CD4-positive, alpha-beta T cell treated with Interleukin-4 for 4 hours (primary cell): ENCODE results near the gene SMG7.

Source experiments
- DNase-seq: peaks from one replicate; pipeline ENCODE4 v3.0.0-alpha.2; 2020

Gene SMG7

DNA sequence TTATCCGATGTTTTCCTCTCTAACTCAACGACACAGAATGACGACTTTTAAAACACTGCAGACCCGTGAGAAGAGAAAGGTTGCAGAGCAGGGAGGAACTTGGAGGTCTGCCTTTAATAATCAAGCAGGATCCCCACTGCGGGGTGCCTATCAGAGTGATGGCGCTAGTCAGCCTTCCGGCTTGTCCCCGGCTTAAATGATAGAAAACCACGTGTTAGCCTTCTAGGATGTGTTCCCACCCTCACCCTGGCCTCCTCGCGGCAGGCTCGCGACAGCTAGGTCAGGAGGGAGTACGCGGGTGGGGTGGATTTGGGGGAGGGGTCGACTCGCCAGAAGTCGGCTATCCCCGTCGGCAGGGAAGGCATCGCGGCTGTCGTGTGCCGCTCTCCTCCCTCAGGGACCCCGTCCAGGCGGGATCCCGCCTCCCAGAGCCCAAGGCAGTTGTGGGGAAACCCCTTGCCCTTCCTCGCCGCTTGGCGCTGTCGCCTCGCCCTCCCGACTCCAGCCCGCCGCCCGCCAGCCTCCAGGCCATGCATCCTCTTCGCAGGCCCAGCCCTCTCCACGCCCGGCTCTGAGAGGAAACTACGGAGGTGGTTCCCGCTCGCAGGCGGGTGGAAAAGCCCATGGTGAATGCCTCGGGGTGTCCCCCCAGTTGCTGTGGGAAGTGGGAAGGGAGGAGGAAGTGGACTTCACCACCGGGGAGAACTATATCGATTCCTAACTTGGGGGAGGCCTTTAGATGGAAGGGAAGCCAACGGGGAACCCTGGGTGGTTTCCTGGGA, 1.1 kb upstream of the SMG7 start:
- DNase-seq = peak; percentile 72

DNA sequence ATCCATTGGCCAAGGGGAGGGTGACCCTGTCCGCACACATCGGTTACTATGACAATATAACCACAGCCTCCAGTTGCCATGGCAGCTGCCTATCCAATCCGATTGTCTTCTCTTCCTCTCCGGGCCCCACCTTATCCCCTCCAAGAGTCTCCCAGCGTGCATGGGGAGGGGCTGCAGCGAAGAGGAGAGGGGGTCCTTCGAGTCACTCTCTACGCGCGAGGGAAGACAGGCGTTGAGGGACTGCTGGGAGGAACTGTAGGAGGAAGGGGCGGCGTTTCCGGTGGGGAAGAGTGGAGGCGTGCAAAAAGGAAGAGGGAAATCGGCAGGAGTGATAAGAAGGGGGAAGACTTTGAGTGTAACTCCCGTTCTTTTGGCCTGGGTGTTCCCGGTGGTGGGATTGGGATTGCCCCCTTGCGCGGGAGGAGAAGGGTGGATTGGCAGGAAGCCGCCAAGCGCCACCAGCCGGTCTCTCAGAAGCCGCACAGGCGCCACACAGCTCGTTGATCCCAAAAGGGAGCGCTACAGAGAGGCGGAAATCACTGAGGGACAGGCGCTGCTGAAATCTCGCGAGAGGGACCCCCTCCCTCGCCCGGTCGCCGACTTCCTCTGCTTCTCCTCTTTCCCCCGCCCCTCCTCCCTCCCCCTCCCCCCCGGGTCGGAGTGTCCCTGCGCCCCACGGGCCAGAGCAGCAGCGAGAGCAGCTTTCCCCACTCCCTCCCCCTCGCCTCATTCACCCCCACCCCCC, 384 bp upstream of the SMG7 start:
- peak; percentile 99 for DNase-seq

DNA sequence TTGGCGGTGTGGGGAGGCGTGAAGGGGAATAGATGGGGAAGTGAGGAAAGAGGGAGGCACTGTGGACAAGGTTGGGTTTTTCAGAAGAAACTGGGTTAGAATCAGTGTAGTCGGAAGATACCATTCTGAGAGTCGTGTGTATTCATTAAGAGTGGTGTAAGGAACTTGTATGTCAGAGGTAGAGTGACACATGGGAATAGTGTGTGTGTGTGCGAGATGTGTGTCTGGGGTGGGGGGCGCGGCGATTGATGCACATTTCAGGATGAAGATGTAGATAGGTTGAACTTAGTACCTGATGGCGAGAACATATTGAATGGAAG, 878 bp downstream of the SMG7 start:
- DNase-seq = no peak

DNA sequence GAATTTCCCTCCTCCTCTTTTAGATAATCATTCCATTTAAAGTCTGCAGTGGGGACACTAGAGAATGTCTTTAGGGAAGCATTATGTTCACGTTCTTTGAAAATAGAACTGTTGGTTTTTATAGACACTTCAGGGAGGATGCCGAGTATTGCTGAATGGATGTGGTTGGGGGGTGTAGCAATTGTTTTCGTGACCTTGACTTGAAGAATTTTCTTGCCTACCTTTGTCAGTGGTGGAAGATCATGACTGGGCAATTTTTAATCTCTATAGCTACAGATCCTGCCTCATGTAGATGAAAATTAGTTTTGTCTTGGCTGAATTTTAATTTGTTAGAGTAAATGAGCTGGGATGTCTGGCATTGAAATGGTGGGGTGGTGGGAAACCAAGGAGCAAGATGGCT, 3.8 kb downstream of the SMG7 start:
- DNase-seq = no peak

DNA sequence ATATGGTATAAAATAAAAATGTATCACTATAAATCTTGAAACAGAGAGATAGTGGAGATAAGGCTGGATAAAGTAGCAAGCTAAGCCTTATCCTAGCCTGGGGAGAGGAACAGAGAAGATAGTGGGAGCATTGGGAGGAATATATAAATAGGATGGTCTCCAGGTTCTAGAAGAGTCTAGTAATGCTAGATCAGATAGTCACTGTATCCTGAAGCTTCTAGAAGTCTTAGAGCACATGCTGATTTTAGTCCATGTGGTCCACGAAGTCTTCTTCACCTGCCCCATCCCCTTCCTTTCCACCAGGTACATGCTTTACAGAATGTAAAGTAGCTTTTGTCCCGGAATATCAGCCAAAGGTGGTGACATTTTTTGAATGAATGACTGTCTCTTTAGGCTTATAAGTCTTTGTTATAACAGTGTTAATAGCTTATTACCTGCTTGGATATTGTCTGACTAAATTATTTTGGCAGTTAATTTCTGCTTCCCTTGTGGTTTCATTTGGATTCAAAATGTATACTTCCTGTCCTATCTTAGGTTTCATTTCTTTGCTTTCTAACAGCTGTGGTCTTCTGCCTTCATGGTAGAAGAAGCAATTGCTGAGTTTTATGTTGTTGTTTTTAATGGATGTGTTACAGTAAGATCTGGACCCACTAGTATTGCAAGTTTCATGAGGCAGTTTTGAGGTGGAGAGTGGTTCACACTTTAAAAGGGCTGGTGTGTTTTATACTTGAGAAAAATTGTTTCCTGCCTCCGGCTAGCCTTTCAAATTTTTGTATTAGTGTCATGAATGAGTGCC, 5.9 kb downstream of the SMG7 start:
- no peak for DNase-seq

DNA sequence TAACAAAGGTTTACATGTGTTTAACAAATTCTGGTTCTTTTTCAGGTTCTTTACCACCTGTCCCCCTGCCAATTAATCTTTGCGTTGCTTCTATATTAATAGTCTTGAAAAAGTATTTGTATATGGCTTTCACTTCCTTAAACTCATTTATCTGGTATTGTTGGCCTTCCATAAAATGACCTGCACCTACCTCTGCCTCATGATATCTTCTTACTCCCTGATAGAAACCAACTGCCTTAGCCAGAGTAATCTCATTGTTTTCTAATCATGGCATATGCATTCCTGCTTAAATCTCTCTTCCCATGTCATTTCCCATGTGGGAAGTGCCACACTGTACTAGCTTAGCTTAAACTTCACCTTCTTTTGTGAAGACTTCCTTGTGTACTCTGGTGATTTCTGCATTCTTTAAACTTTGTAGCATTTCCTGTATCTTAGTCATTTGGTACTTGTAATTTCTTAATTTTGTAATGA, 8.7 kb downstream of the SMG7 start:
- no peak for DNase-seq

DNA sequence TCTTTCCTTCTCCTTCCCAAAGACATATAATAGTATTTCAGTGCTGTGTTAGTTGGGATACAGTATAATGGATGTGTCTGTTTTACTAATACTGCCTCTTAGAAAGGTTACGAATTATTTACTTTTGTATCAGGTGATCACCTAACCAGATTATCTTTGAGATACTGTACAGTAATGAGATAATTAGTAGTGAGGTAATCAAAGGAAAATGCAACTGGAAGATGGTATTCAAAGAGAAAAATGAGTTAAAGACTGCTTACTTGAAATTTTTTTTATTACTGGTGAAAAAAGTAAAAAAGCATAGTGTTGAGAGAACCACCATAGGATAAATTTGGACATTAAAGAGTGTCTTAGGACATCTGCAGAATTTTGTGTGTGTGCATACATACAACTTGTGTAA, 10.9 kb downstream of the SMG7 start:
- no peak for DNase-seq

DNA sequence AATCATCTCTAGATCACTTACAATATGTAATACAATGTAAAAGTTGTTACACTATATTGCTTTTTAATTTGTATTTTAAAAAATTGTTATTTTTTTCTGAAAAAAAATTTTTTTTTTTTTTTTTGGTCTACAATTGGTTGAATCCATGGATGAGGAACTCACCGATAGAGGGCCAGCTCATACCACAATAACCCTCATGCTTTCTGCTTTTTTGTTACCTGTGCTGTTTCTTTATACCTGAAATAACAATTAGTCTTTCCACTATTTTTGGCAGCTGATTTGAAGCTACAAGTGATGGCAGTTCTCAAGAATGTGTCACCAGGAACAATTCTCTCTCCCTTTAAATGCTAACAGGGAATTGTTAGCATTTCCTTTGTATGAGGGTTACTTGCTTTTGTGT, 12.0 kb downstream of the SMG7 start:
- DNase-seq = no peak

DNA sequence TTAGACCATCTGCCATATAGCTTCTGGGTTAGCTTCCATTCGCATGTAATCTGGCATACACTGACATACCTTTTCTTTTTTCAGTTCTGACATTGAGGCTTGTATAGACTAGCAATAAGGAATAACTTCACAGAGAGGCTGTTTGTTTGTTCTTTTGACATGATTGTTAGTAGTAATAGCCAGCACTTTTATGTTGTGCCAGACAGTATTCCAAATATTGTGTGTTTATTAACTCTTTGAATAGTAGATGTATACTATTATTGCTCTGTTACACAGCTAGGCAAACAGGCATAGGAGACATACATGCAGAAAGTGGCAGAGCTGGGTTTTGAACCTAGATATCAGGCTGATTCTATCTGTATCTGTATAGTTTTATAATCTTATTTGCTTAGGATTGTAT, 12.6 kb downstream of the SMG7 start:
- no peak for DNase-seq

DNA sequence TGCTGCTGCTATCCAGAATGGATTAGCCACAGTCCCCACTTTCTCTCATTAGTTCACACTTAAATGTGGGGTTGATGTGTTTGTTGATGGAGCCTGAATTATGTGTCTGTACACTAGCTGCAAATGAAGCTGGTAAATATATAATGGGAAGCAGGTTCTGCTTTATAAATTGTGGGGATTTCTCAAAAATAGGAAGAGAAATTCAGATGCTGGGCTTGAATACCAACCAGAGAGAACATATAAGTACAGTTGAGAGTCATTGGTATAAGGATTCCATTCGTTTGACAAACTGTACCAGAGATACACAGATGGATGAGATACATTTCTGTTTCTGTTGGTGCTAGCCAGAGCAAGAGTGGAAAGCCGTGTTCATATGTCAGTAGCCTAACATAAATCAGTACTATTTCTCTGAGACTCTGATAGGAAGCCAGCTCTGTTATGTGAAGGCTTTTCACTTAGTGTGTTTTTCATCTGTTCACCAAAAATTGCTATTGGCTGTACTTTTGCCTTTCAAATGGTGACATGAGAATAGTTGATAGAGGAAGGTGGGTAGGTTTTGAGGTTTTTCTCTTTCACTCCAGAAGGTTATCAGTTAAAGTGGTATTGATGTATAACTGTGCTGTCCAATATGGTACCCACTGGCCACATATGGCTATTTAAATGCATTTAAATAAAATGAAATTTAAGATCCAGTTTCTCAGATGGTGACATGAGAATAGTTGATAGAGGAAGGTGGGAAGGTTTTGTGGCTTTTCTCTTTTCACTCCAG, 15.6 kb downstream of the SMG7 start:
- DNase-seq = no peak

DNA sequence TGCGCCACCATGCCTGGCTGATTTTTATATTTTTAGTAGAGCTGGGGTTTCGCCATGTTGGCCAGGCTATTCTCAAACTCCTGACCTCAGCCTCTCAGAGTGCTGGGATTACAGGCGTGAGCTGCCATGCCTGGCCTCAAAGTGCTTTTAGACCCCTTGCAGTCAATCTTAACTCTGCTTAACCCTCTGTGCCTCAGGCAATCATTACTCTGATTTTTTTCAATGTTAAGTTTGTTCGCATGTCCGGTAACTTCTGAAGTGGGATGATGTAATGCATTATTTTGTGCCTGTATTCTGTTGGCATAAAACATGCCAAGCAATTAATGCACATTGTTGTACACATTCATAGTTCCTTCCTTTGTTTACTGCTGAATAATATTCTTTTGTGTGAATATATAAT, 18.6 kb downstream of the SMG7 start:
- no peak for DNase-seq

DNA sequence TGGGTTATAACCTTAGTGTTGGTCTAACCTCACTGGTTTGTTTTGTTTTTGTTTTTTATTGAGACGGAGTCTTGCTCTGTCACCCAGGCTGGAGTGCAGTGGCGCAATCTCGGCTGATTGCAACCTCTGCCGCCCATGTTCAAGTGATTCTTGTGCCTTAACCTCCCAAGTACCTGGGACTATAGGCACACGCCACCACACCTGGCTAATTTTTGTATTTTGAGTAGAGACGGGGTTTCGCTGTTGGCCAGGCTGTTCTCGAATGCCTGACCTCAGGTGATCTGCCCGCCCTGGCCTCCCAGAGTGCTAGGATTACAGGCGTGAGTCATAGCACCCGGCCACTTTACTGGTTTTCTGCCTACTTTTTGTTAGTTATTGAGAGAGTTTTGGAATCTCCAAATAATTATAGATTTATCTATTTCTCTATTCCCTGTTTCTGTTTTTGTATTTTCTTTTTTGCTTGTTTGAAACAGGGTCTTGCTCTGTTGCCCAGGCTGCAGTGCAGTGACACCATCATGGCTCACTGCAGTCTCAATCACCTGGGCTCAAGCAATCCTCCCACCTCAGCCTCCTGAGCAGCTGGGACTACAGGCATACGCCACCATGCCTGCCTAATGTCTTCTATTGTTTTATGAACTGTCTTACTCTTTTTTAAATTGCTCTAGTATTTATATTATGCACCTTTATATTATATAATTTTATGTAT, 21.4 kb downstream of the SMG7 start:
- no peak for DNase-seq

DNA sequence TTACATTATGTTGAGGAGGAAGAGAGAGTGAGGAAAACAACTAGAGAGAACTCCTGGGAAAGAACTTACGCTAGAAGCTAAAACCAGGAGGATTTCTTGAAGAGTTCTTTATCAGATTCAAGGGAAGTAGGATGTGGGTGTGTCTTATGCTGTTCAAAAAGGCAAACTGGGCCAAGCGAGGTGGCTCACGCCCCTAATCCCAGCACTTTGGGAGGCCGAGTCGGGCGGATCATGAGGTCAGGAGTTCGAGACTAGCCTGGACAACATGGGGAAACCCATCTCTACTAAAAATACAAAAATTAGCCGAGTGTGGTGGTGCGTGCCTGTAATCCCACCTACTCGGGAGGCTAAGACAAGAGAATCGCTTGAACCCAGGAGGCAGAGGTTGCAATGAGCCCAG, 23.1 kb downstream of the SMG7 start:
- DNase-seq = no peak

DNA sequence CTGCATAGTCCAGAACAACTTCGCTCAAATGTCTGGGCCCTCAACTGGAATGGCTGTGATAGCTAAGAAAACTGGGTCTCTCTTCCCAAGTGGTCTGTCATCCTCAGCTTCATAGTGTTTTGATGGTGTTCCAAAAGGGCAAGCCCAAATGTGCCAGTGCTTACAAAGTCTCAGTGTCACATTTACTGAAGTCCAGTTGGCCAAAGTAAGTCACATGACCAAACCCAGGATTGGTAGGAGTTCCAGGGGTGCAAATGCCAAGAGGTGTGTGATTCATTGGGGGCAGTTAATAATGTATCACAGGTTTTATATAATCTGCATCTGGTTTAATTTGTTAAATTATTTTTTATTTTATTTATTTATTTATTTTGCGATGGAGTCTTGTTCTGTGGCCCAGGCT, 24.9 kb downstream of the SMG7 start:
- DNase-seq = no peak

DNA sequence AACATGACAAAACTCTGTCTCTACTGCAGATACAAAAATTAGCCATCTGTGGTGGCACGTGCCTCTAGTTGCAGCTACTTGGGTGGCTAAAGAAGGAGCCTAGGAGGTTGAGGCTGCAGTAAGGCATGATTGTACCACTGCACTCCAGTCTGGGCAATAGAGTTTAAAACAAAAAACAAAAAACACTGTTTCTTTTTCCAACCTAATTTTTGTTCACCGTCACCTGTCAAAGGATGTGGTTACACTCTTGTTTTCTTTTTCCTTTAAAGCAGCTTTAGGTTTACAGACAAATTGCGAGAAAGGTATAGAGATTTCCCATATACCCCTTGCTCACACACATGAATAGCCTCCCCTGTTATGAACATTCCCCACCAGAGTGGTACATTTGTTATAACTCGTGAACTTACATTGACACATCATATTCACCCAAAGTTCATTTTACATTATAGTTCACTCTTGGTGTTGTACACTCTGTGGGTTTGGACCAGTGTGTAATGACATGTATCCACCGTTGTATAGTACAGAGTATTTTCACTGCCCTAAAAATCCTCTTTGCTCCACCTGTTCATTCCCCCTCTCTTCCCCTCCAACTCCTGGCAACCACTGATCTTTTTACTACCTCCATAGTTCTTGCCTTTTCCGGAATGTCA, 26.2 kb downstream of the SMG7 start:
- no peak for DNase-seq

DNA sequence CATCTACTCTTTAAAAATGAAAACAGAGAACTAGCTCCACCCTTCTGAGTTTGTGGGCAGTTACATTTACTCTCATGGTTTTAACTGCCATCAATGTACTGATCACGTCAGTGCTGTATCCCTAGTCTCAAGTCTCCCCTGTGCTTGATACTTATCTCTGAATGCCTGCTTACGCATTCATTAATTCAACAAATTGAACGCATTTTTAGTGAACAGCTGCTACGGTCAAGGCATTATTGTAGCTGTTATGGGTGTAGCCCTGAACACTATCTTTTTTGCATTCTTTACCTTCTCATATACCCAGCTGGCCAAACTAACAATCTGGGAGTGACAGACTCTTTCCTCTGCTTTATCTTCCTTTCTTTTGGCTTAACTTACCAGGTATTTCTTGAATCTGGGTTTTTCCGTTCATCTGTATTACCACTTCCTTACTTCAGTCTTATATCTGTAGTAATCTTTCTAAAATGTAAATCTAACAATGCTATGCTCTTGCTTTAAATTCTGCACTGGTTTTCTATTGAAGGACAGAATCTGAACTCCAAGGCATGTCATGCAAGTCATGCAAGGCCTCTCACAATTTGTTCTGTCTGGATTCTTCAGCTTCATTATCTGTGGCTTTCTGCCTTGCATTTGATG, 33.3 kb downstream of the SMG7 start:
- no peak for DNase-seq

DNA sequence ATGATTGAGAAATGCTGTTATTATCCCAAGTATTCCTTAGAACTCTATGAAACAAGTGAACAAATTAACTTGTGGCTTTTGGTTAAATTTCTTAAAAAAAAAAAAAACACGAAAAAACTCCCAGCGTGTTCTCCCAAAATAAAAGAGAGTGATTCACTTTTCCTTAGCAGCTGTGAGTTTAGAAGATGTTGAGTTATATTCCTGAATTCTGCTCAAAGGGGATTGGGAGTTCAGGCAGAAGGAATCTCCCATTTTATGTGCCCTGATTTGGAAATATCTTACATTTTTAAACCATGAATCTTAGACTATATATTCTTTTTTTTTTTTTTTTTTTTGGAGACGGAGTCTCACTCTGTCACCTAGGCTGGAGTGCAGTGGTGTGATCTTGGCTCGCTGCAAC, 34.3 kb downstream of the SMG7 start:
- DNase-seq = no peak

DNA sequence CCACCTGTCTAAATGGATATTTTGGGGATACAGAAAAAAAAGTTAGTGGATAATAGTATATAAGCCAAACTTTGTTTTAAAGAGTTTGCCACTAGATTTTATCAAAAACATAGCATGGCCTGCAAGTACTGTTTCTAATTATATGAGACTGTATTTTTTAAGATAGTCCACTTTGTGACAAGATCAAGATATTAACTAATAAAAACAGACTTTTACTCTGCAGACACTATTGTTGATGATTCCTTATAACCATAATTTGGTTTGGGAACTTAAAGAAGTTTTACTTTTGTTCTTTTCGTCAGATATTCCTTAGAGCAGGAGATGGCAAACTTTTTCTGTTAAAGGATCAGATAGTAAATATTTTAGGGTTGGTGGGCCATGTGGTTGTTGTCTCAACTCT, 36.4 kb downstream of the SMG7 start:
- no peak for DNase-seq

DNA sequence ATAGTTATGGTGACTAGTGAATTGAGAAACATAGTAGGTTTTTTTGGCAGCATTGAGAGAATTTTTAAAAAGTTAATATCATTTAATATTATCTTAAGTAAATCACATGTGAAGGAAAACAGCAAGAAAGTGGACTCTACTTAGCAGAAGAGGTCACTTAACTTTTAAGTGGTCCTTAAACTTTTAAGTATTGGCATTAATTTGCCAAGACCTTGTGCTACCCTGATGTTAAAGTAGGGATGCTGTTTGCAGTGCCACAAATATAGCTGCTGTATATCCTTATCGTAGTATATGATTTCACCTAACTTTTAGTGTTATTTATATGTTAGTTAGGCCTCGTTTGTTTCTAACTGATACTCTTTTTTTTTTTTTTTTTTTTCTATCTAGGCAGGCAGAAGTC, 40.2 kb downstream of the SMG7 start:
- no peak for DNase-seq

DNA sequence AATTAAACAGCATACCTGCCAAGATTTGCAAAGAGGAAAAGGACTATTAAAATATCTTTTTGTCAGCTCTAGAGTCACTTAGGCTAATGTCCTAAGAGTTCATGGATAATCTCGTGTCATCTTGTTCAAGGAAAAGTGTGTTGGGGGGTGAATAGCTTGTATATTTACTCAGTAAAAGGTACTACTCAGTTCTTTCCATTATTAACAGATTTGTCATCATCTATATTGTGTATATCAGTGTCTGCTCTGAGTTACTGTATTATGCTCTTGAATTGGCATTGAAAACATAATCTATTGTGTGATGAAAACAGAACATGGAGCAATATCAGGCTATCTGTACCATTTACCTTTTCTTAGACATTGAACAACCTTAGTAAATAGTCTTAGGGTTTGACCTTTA, 41.9 kb downstream of the SMG7 start:
- no peak for DNase-seq

DNA sequence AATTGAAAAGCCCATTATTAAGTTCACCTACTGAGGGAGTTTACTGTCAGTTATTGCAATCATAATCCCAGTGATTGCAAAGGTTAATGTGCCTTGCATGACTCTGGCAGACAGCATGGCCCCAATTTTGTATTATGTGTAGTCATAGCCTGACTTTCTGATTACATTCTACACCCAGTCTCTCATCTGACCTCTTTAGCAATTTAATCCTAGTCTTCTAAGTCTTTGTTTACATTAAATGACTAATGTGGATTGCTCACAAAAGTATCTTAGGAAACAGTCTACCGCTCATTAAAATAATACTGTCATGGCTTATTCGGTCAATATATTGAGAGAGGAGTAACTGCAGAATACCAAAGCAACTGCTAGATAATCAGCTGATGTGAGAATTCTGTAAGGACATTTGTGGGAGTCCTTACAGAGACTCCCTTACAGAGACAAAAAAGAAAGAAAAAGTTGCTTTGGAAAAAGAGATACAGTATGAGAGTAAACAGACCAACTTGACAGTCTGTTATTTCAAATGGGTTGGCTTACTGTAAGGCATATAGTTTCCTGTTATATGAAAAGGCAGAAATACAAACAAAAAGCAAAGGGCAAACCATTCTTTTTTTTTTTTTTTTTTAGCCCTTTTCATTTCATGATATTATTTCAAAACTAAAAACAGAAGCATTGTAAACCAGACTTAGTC, 42.8 kb downstream of the SMG7 start:
- no peak for DNase-seq
